Liver (tissue), 9 donors: ENCODE measurements around the gene MRPL58. TPM values are rescaled to one million over a fixed set of nuclear protein-coding genes. Genes with fewer than 3 reads are reported as not detected.

ENCODE experiments used
- DNase-seq: peaks from one replicate; pipeline ENCODE4 v3.0.0-alpha.2; 2017; ENCODE audit warnings: low spot score
- H3K27ac ChIP-seq, 2 donors: one replicate each; pipeline ENCODE4 v1.7.0; 2013; ENCODE audit warnings: inconsistent platforms in 2 of 2, low read length in 2 of 2, control low read depth in 1 of 2, low read depth in 1 of 2, mild to moderate bottlenecking in 1 of 2
- H3K27me3 ChIP-seq, 4 donors: one replicate each; pipeline versions ENCODE4 v1.6.1 to v1.7.0; 2013; ENCODE audit warnings: low read length in 3 of 4, inconsistent platforms in 1 of 4, mild to moderate bottlenecking in 1 of 4, moderate library complexity in 1 of 4; ENCODE audit not compliant: control insufficient read depth in 4 of 4, insufficient read depth in 4 of 4
- H3K36me3 ChIP-seq, 4 donors: one replicate each; pipeline versions ENCODE4 v1.6.1 to v1.7.0; 2013; ENCODE audit warnings: low read length in 3 of 4, mild to moderate bottlenecking in 3 of 4, low read depth in 1 of 4, moderate library complexity in 1 of 4; ENCODE audit not compliant: control insufficient read depth in 4 of 4, insufficient read depth in 3 of 4
- H3K4me1 ChIP-seq, 4 donors: one replicate each; pipeline versions ENCODE4 v1.6.1 to v1.7.0; 2013; ENCODE audit warnings: low read length in 3 of 4, mild to moderate bottlenecking in 3 of 4, moderate library complexity in 1 of 4; ENCODE audit not compliant: control insufficient read depth in 4 of 4, insufficient read depth in 4 of 4
- H3K4me3 ChIP-seq, 3 donors: one replicate each; pipeline versions ENCODE4 v1.6.1 to v1.7.0; 2013; ENCODE audit warnings: low read length in 3 of 3, control low read depth in 1 of 3, low read depth in 1 of 3, mild to moderate bottlenecking in 1 of 3
- H3K9ac ChIP-seq, 2 donors: one replicate each; pipeline ENCODE4 v1.7.0; 2013; ENCODE audit warnings: low read length in 2 of 2, mild to moderate bottlenecking in 2 of 2, moderate library complexity in 2 of 2, control low read depth in 1 of 2, low read depth in 1 of 2
- H3K9me3 ChIP-seq, 4 donors: one replicate each; pipeline versions ENCODE4 v1.6.1 to v1.7.0; 2013; ENCODE audit warnings: low read length in 3 of 4; ENCODE audit not compliant: control insufficient read depth in 4 of 4
- EGR1 ChIP-seq, 2 donors: IDR thresholded peaks; 2 replicates each; pipeline ENCODE4 v1.6.1; 2016 to 2018; ENCODE audit warnings: antibody characterized with exemption in 2 of 2, low read depth in 2 of 2
- GABPA ChIP-seq, 2 donors: IDR thresholded peaks in 1 of 2; conservative IDR thresholded peaks in 1 of 2; 2 replicates each; pipeline ENCODE4 v1.6.1; 2016; ENCODE audit warnings: antibody characterized with exemption in 2 of 2, mild to moderate bottlenecking in 1 of 2, moderate library complexity in 1 of 2
- HNF4A ChIP-seq, 2 donors: conservative IDR thresholded peaks; 2 replicates each; pipeline ENCODE4 v1.6.1; 2016; ENCODE audit warnings: antibody characterized with exemption in 2 of 2, mild to moderate bottlenecking in 2 of 2
- HNF4G ChIP-seq: IDR thresholded peaks from 2 replicates; pipeline ENCODE4 v1.6.1; 2016; ENCODE audit warnings: antibody characterized with exemption
- JUND ChIP-seq, 2 donors: IDR thresholded peaks; 2 replicates each; pipeline ENCODE4 v1.6.1; 2016; ENCODE audit warnings: antibody characterized with exemption in 2 of 2
- NR2F2 ChIP-seq: IDR thresholded peaks from 2 replicates; pipeline ENCODE4 v1.6.1; 2016; ENCODE audit warnings: antibody characterized with exemption
- RAD21 ChIP-seq, 2 donors: IDR thresholded peaks; 2 replicates each; pipeline ENCODE4 v1.6.1; 2016; ENCODE audit warnings: antibody characterized with exemption in 2 of 2, mild to moderate bottlenecking in 2 of 2
- RXRA ChIP-seq, 2 donors: IDR thresholded peaks; 2 replicates each; pipeline ENCODE4 v1.6.1; 2017 to 2018; ENCODE audit warnings: antibody characterized with exemption in 2 of 2, mild to moderate bottlenecking in 1 of 2
- SP1 ChIP-seq: IDR thresholded peaks from 2 replicates; pipeline ENCODE4 v1.6.1; 2018; ENCODE audit warnings: antibody characterized with exemption, mild to moderate bottlenecking
- TAF1 ChIP-seq: conservative IDR thresholded peaks from 2 replicates; pipeline ENCODE4 v1.6.1; 2016; ENCODE audit warnings: antibody characterized with exemption, mild to moderate bottlenecking
- YY1 ChIP-seq: IDR thresholded peaks from 2 replicates; pipeline ENCODE4 v1.6.1; 2016; ENCODE audit warnings: antibody characterized with exemption, mild to moderate bottlenecking
- WGBS: extraction: QIAGEN DNeasy Blood & Tissue Kit; methylation state at CpG from one replicate; pipeline ENCODE4 v1.1.7; 2013; 5-methylcytosine and 5-hydroxymethylcytosine counted together
- polyA plus RNA-seq, 2 donors: library from polyadenylated mRNA; stranded (reverse) in 1 of 2; unstranded in 1 of 2; fragments of 200-250 nt in 1 of 2; fragments of >200 nt in 1 of 2; fragmentation: Nextera tagmentation in 1 of 2; extraction: Ambion mirVana in 1 of 2; gene quantifications; one replicate each; pipeline versions ENCODE4 v1.2.1 to v1.2.3, GENCODE V29; 2013 to 2015
- total RNA-seq, 2 donors: library from RNA; depleted of rRNA; stranded (reverse); fragments of >200 nt; gene quantifications; one replicate each; pipeline ENCODE4 v1.2.3, GENCODE V29; 2014
- TF ChIP-seq, protein P1 (sequence below): IDR thresholded peaks from 2 replicates; pipeline ENCODE4 v1.6.1; 2016; ENCODE audit warnings: antibody characterized with exemption
- TF ChIP-seq, protein P2 (sequence below): IDR thresholded peaks from 2 replicates; pipeline ENCODE4 v1.6.1; 2016; ENCODE audit warnings: antibody characterized with exemption
- TF ChIP-seq, protein P3 (sequence below): IDR thresholded peaks from 2 replicates; pipeline ENCODE4 v1.6.1; 2016; ENCODE audit warnings: antibody characterized with exemption
- TF ChIP-seq, protein P4 (sequence below): fragments of 150-350 bp; IDR thresholded peaks from 2 replicates; pipeline ENCODE4 v1.5.1; 2017; ENCODE audit warnings: improper control_type of control experiment, low read depth, low read length; ENCODE audit not compliant: missing input control
- TF ChIP-seq, protein P5 (sequence below): IDR thresholded peaks from 2 replicates; pipeline ENCODE4 v1.6.1; 2016; ENCODE audit warnings: antibody characterized with exemption, mild to moderate bottlenecking
- donor health status: healthy.
- donor health status: healthy.
- donor health status: healthy.
- donor health status: healthy.
- donor health status: healthy.

Gene MRPL58
- total and polyA plus RNA-seq, 4 donors: 20.5 to 47.0 (median 33.4) TPM

DNA sequence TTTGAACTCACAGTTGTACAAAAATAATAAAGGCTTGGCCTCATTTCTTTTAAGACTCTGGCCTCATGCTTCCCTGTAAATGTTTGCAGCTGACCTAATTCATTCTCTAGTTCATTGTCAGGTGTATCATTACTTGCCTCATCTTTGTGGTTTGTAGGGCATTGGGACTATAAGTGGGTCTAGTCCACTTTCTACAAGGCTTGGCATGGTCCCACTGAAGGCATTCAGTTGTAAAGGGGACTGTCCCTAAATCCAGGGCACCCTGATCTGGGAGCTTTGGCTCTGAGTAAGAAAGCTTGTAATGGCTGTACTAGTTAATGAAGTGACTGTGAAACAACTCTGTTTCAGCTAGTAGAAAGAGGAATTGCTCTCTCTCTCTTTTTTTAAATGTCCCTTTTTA, 37.2 kb downstream of the MRPL58 start (continued):
- TF ChIP-seq EGR1 (IDR thresholded peaks at IDR 0.05; ENCODE audit: low read depth in 2 of 2) (no peak), GABPA (IDR thresholded peaks at IDR 0.05 in 1 of 2, conservative IDR thresholded peaks at IDR 0.05 in 1 of 2) (no peak), HNF4A (conservative IDR thresholded peaks at IDR 0.05) (no peak), NR2F2 (no peak)

DNA sequence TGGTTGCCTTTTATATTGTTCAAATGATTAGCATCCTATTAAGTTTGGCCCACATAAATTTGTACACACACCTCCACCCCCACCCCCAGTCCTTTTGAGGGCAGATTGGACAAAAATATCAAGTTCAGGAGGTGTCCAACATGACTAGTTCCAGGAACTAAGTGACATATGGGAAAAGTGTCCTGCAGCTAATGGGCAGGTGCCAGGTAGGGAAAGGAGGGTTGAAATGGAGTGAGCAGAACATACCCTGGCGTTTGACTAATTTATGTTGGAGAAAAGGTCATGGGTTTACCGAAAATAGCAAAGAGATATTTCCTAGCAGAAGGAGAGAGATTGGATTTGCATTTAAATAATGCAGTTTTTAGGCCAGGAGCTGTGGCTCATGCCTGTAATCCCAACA, 39.5 kb downstream of the MRPL58 start:
- Histone ChIP-seq H3K9ac (no peak overlapping the region), H3K9me3 (no peaks in the 10 kb centered on the region), H3K27ac (no peak overlapping the region), H3K4me3 (no peak overlapping the region), H3K4me1 (peaks cover 0 to 18% (median 14%) of the 10 kb centered on the region in 4 donors), H3K36me3 (peaks cover 4 to 21% (median 10%) of the 10 kb centered on the region in 4 donors), H3K27me3 (no peaks in the 10 kb centered on the region)
- WGBS: 91% methylated on average over 2 of the region's 2 CpGs
- TF ChIP-seq TAF1 (no peak), JUND (IDR thresholded peaks at IDR 0.05) (no peak), YY1 (no peak), RXRA (IDR thresholded peaks at IDR 0.05) (no peak), HNF4G (no peak)
- TF ChIP-seq, protein P1, sequence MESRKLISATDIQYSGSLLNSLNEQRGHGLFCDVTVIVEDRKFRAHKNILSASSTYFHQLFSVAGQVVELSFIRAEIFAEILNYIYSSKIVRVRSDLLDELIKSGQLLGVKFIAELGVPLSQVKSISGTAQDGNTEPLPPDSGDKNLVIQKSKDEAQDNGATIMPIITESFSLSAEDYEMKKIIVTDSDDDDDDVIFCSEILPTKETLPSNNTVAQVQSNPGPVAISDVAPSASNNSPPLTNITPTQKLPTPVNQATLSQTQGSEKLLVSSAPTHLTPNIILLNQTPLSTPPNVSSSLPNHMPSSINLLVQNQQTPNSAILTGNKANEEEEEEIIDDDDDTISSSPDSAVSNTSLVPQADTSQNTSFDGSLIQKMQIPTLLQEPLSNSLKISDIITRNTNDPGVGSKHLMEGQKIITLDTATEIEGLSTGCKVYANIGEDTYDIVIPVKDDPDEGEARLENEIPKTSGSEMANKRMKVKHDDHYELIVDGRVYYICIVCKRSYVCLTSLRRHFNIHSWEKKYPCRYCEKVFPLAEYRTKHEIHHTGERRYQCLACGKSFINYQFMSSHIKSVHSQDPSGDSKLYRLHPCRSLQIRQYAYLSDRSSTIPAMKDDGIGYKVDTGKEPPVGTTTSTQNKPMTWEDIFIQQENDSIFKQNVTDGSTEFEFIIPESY: no peak
- TF ChIP-seq, protein P2, sequence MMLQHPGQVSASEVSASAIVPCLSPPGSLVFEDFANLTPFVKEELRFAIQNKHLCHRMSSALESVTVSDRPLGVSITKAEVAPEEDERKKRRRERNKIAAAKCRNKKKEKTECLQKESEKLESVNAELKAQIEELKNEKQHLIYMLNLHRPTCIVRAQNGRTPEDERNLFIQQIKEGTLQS: no peak
- DNase-seq: no peak

DNA sequence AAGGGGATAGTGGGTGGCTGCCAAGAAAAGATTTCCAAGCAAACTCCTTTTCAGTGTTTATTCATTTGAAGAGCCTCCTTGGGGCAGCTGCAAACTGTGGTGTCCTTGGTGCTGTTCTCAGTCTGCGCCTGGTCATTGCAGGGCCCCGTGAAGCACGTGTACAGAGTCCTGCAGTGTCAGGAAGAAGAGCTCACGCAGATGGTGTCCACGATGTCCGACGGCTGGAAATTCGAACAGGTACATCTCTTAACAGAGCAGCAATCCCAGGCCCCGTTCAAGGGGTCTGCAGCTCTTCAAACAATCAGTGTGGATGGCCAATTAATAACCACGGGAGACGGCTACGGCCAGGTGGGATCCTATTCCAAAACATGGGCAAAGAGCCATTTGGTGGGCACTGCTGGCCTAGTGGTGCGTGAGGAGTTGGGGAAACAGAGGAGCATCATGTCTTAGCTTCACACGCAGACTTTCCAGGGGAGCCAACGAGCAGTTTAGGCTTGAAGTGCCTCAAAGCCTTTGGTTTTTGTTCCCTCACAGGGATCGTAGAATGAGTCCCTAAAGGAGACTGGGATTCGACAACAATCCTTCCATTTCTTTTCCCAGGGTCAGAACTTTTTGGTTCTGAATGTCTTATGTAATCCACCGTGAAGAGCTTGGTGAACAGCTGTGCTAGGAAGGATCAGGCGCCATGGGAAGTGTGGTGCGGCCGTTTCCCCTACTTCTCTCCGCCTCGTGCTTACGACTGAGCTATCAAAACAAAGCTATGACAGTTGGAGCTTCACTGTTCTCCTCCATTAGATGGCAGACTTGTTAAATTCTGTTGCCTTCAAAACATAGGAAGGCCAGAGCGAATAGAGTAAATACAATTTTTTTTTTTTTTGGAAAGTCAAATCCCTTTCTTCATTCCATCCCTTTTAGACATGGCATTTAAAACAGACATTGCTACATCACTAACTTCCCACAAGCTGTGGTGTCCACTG, 47.2 kb downstream of the MRPL58 start:
- Histone ChIP-seq H3K9me3 (no peaks in the 10 kb centered on the region), H3K27ac (peak overlapping the region; percentile 48 to 53), H3K4me1 (peaks cover 0 to 11% (median 5%) of the 10 kb centered on the region in 4 donors), H3K36me3 (peaks cover 14 to 35% (median 21%) of the 10 kb centered on the region in 4 donors), H3K27me3 (no peaks in the 10 kb centered on the region), H3K4me3 (no peak overlapping the region), H3K9ac (no peak overlapping the region)
- no peak for DNase-seq
- WGBS: 66% methylated on average over 25 of the region's 25 CpGs
- TF ChIP-seq, protein P3, sequence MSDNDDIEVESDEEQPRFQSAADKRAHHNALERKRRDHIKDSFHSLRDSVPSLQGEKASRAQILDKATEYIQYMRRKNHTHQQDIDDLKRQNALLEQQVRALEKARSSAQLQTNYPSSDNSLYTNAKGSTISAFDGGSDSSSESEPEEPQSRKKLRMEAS: peak; percentile 8
- no peak for TF ChIP-seq TAF1
- TF ChIP-seq, protein P4, sequence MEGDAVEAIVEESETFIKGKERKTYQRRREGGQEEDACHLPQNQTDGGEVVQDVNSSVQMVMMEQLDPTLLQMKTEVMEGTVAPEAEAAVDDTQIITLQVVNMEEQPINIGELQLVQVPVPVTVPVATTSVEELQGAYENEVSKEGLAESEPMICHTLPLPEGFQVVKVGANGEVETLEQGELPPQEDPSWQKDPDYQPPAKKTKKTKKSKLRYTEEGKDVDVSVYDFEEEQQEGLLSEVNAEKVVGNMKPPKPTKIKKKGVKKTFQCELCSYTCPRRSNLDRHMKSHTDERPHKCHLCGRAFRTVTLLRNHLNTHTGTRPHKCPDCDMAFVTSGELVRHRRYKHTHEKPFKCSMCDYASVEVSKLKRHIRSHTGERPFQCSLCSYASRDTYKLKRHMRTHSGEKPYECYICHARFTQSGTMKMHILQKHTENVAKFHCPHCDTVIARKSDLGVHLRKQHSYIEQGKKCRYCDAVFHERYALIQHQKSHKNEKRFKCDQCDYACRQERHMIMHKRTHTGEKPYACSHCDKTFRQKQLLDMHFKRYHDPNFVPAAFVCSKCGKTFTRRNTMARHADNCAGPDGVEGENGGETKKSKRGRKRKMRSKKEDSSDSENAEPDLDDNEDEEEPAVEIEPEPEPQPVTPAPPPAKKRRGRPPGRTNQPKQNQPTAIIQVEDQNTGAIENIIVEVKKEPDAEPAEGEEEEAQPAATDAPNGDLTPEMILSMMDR: peak; percentile 61
- TF ChIP-seq RXRA (IDR thresholded peaks at IDR 0.05): peak in 1 of 2 donors; percentile 14
- peak; percentile 81 to 84 for TF ChIP-seq RAD21 (IDR thresholded peaks at IDR 0.05)
- TF ChIP-seq, protein P1: no peak
- TF ChIP-seq, protein P5, sequence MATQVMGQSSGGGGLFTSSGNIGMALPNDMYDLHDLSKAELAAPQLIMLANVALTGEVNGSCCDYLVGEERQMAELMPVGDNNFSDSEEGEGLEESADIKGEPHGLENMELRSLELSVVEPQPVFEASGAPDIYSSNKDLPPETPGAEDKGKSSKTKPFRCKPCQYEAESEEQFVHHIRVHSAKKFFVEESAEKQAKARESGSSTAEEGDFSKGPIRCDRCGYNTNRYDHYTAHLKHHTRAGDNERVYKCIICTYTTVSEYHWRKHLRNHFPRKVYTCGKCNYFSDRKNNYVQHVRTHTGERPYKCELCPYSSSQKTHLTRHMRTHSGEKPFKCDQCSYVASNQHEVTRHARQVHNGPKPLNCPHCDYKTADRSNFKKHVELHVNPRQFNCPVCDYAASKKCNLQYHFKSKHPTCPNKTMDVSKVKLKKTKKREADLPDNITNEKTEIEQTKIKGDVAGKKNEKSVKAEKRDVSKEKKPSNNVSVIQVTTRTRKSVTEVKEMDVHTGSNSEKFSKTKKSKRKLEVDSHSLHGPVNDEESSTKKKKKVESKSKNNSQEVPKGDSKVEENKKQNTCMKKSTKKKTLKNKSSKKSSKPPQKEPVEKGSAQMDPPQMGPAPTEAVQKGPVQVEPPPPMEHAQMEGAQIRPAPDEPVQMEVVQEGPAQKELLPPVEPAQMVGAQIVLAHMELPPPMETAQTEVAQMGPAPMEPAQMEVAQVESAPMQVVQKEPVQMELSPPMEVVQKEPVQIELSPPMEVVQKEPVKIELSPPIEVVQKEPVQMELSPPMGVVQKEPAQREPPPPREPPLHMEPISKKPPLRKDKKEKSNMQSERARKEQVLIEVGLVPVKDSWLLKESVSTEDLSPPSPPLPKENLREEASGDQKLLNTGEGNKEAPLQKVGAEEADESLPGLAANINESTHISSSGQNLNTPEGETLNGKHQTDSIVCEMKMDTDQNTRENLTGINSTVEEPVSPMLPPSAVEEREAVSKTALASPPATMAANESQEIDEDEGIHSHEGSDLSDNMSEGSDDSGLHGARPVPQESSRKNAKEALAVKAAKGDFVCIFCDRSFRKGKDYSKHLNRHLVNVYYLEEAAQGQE: no peak
- TF ChIP-seq NR2F2: no peak
- TF ChIP-seq SP1: peak; percentile 11
- TF ChIP-seq YY1: peak; percentile 41
